ENCODE measurements around the gene GLI1.

Gene GLI1

DNA sequence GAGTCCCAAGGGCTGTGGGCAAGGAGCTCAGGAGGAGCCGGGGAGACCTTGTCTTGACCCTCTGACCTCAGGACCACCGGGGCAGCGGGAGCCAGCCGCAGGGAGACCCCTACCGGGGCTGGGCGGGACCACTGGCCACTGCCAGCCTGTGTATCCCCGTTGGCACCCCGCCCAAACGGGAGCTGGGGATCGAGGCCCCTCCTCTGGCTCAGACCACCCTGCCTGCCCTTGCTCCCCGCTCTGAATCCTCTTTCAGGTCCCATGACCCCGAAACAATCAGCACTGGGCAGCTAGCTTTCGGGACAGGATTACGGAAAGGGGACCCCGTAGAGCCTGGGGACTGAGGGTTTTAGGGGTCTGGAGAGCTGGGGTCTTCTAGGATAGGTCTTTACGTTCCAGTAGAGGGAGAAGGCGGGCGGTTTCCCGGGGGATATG, 1.3 kb downstream of the GLI1 start:
- Histone ChIP-seq H3K4me2 (ENCODE audit: low read length) (peak overlapping the region; percentile 79), H3K36me3 (replicated peaks; ENCODE audit: low read depth, low read length) (no peaks in the 10 kb centered on the region), H3K27me3 (ENCODE audit: low read depth, low read length) (peaks cover 11% of the 10 kb centered on the region), H3K4me3 (ENCODE audit: low read length) (peak overlapping the region; percentile 78), H3K9me3 (ENCODE audit: insufficient read depth, low read length) (no peaks in the 10 kb centered on the region), H3K4me1 (ENCODE audit: low read length) (peaks cover 37% of the 10 kb centered on the region), H3K9ac (ENCODE audit: low read length) (peak overlapping the region; percentile 41), H4K20me1 (ENCODE audit: insufficient read depth, low read length) (no peaks in the 10 kb centered on the region), H2AFZ (ENCODE audit: low read depth, low read length) (no peak overlapping the region), H3K79me2 (ENCODE audit: low read length) (no peaks in the 10 kb centered on the region), H3K27ac (ENCODE audit: low read length) (no peak overlapping the region)
- TF ChIP-seq, protein P1, sequence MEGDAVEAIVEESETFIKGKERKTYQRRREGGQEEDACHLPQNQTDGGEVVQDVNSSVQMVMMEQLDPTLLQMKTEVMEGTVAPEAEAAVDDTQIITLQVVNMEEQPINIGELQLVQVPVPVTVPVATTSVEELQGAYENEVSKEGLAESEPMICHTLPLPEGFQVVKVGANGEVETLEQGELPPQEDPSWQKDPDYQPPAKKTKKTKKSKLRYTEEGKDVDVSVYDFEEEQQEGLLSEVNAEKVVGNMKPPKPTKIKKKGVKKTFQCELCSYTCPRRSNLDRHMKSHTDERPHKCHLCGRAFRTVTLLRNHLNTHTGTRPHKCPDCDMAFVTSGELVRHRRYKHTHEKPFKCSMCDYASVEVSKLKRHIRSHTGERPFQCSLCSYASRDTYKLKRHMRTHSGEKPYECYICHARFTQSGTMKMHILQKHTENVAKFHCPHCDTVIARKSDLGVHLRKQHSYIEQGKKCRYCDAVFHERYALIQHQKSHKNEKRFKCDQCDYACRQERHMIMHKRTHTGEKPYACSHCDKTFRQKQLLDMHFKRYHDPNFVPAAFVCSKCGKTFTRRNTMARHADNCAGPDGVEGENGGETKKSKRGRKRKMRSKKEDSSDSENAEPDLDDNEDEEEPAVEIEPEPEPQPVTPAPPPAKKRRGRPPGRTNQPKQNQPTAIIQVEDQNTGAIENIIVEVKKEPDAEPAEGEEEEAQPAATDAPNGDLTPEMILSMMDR (IDR thresholded peaks at IDR 0.05; ENCODE audit: low read depth, low read length): no peak
- TF ChIP-seq EZH2phosphoT487 (IDR thresholded peaks at IDR 0.05; ENCODE audit: low read depth): no peak

DNA sequence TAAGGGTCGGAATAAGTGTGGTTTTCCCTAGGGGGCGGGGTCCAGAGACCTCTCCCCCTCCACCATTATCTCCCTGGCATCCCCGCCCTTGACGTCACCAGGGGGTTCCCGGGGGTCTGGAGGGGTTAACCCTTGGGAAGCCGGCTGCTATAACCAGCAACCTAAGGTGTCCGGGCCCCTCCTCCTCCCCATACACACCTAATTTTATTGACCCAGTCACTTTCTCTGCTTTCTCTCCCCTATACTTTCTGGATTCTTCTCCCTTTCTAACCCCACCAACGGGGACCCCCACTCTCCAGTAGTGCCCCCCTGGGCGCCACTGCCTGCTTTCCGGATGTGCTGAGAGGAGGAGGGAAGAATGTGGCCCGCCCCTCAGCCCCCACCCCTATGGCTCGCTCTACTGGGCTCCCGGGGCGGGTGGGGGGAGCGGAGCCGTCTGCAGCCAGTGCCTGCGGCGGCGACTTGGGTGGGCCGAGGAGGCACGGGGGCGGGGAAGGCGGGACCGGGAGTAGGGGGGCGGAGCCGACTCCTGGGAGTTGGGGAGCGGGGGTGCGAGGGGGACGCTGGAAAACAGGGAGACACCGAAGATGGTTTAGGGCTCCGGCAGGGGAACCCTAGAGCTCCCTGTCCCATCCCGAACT, 1.8 kb downstream of the GLI1 start:
- H3K9me3 ChIP-seq (ENCODE audit: insufficient read depth, low read length): no peaks in the 10 kb centered on the region
- H3K27me3 ChIP-seq (ENCODE audit: low read depth, low read length): peaks cover 11% of the 10 kb centered on the region
- no peaks in the 10 kb centered on the region for H3K36me3 ChIP-seq (replicated peaks; ENCODE audit: low read depth, low read length)
- no peaks in the 10 kb centered on the region for H4K20me1 ChIP-seq (ENCODE audit: insufficient read depth, low read length)
- peaks cover 35% of the 10 kb centered on the region for H3K4me1 ChIP-seq (ENCODE audit: low read length)
- peak overlapping the region; percentile 78 for H3K4me3 ChIP-seq (ENCODE audit: low read length)
- H3K27ac ChIP-seq (ENCODE audit: low read length): no peak overlapping the region
- H3K4me2 ChIP-seq (ENCODE audit: low read length): peak overlapping the region; percentile 79
- no peaks in the 10 kb centered on the region for H3K79me2 ChIP-seq (ENCODE audit: low read length)
- no peak for TF ChIP-seq EZH2phosphoT487 (IDR thresholded peaks at IDR 0.05; ENCODE audit: low read depth)
- TF ChIP-seq, protein P1 (IDR thresholded peaks at IDR 0.05; ENCODE audit: low read depth, low read length): no peak
- peak overlapping the region; percentile 41 for H3K9ac ChIP-seq (ENCODE audit: low read length)
- no peak overlapping the region for H2AFZ ChIP-seq (ENCODE audit: low read depth, low read length)

DNA sequence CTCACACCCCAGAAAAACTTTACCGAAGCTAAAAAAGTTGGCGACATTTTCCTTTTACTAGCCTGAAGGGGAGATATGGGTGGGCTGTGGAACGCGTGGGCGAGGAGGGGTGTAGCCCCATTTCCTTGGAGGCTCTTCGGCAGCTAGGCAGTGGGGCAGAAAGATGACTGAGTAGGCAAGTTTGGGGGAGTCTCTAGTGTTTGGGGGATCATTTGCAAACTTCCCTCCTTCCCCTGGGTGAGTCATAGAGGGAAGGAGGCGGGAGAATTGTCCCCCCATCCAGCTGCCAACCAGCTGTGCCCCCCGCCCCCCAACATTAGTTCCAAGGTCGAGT, 2.3 kb downstream of the GLI1 start:
- Histone ChIP-seq H3K27ac (ENCODE audit: low read length) (no peak overlapping the region), H3K27me3 (ENCODE audit: low read depth, low read length) (peaks cover 12% of the 10 kb centered on the region), H3K4me2 (ENCODE audit: low read length) (peak overlapping the region; percentile 79), H3K9me3 (ENCODE audit: insufficient read depth, low read length) (no peaks in the 10 kb centered on the region), H2AFZ (ENCODE audit: low read depth, low read length) (peak overlapping the region; percentile 13; the same call in 1 of the 2 replicates), H3K4me1 (ENCODE audit: low read length) (peaks cover 35% of the 10 kb centered on the region), H3K36me3 (replicated peaks; ENCODE audit: low read depth, low read length) (no peaks in the 10 kb centered on the region), H4K20me1 (ENCODE audit: insufficient read depth, low read length) (no peaks in the 10 kb centered on the region), H3K4me3 (ENCODE audit: low read length) (peak overlapping the region; percentile 78), H3K79me2 (ENCODE audit: low read length) (no peaks in the 10 kb centered on the region), H3K9ac (ENCODE audit: low read length) (peak overlapping the region; percentile 41)
- TF ChIP-seq, protein P1 (IDR thresholded peaks at IDR 0.05; ENCODE audit: low read depth, low read length): no peak
- TF ChIP-seq EZH2phosphoT487 (IDR thresholded peaks at IDR 0.05; ENCODE audit: low read depth): no peak

DNA sequence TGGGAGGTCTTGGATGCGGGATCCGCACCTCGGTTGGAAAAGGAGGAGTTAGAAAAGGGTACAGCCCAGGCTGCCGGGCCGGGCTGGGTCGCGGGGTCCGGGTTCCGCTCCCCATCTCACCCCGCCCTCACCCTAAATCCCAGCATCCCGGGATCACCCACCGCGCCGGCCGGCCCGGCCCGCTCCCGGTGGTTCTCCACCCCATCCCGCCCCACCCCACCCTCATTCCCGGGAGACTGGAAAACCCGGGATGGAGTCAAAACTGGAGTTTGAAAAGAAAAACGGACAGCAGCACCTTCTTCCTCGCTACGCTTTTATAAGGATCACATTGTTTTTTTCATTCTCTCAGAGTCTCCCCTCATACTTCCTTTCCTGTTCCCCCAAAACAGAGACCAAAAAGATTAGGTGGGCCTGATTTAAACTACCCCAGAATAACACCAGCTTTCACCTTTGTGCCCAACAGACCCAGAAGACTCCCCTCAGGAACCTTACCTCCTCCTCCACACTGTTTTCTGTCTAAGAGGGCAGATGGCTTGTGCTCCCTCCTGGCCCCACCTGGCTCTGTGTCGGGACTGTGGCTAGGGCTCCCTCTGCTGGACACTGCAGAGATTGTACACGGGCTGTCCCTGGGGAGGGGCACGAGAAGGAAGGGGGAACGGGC, 2.8 kb downstream of the GLI1 start:
- Histone ChIP-seq H3K4me2 (ENCODE audit: low read length) (peak overlapping the region; percentile 79), H4K20me1 (ENCODE audit: insufficient read depth, low read length) (no peaks in the 10 kb centered on the region), H3K4me3 (ENCODE audit: low read length) (peak overlapping the region; percentile 78), H3K27me3 (ENCODE audit: low read depth, low read length) (peaks cover 14% of the 10 kb centered on the region), H2AFZ (ENCODE audit: low read depth, low read length) (peak overlapping the region; percentile 92), H3K4me1 (ENCODE audit: low read length) (peaks cover 35% of the 10 kb centered on the region), H3K27ac (ENCODE audit: low read length) (0 out of 2 replicates have a peak overlapping the region, but pooled peaks have one; percentile 25), H3K36me3 (replicated peaks; ENCODE audit: low read depth, low read length) (no peaks in the 10 kb centered on the region), H3K79me2 (ENCODE audit: low read length) (no peaks in the 10 kb centered on the region), H3K9me3 (ENCODE audit: insufficient read depth, low read length) (no peaks in the 10 kb centered on the region), H3K9ac (ENCODE audit: low read length) (peak overlapping the region; percentile 41)
- TF ChIP-seq EZH2phosphoT487 (IDR thresholded peaks at IDR 0.05; ENCODE audit: low read depth): no peak
- TF ChIP-seq, protein P1 (IDR thresholded peaks at IDR 0.05; ENCODE audit: low read depth, low read length): peak; percentile 94
